T-helper 17 cell (primary cell): ENCODE results near the gene CDYL. TPM values are rescaled to one million over a fixed set of nuclear protein-coding genes. Genes with fewer than 3 reads are reported as not detected.

Source experiments
- ATAC-seq: fragments of 150-1000 bp; cut with Tn5 transposase; 2 replicates; pipeline ENCODE4 v1.10.0; 2021; ENCODE audit warnings: mild to moderate bottlenecking, moderate library complexity
- DNase-seq, 3 donors: peaks; one replicate each; pipeline versions ENCODE4 v3.0.0 to v3.0.0-alpha.2; 2020 to 2021
- H3K9me3 ChIP-seq: one replicate; pipeline ENCODE4 v1.7.0; 2013; ENCODE audit warnings: low read length, mild to moderate bottlenecking; ENCODE audit not compliant: control insufficient read depth, poor library complexity, severe bottlenecking
- H3K27ac Mint-ChIP-seq: one replicate; pipeline ENCODE4 v1.8.0; 2022; ENCODE audit warnings: mild to moderate bottlenecking, moderate library complexity, mixed read lengths
- H3K27me3 Mint-ChIP-seq: one replicate; pipeline ENCODE4 v1.8.0; 2022; ENCODE audit warnings: mixed read lengths
- H3K36me3 Mint-ChIP-seq: one replicate; pipeline ENCODE4 v1.8.0; 2022; ENCODE audit warnings: low read depth, mixed read lengths
- H3K4me1 Mint-ChIP-seq: one replicate; pipeline ENCODE4 v1.8.0; 2022; ENCODE audit warnings: mild to moderate bottlenecking, mixed read lengths
- H3K4me3 Mint-ChIP-seq: one replicate; pipeline ENCODE4 v1.8.0; 2022; ENCODE audit warnings: mild to moderate bottlenecking, moderate library complexity, mixed read lengths
- total RNA-seq, 4 donors: library from RNA in 2 of 4; stranded (reverse) in 2 of 4; gene quantifications; one replicate each; pipeline ENCODE4 v1.2.3 and lab custom pipeline; 2022 to 2026

Gene CDYL
- total RNA-seq (10 to 100 TPM; 21.2 to 31.5 TPM), total RNA-seq (lab: John Stamatoyannopoulos, UW) (22.5 to 30.5 reads per million in 2 donors)

GRCh38 chr6:4776131-4776492, at the start of gene CDYL:
Gene CDYL, plus strand, starts transcription at chr6:4776404. Its CDS starts 380 bp downstream, at chr6:4776784.
- peak within 1 kb of the TSS; percentile 92 for H3K4me3 Mint-ChIP-seq
- H3K27ac Mint-ChIP-seq: no peak within 1 kb of the TSS
- H3K27me3 Mint-ChIP-seq: no peaks in the 10 kb centered on the region
- H3K9me3 ChIP-seq: no peaks in the 10 kb centered on the region
- peaks cover 27% of the 10 kb centered on the region for H3K4me1 Mint-ChIP-seq
- ATAC-seq: peak; percentile 86
- DNase-seq: peak; percentile 85 to 91 (median 88)
- H3K36me3 Mint-ChIP-seq: no peaks in the 10 kb centered on the region

GRCh38 chr6:4726645-4727044, 49.6 kb upstream of the CDYL start:
- DNase-seq (no peak), ATAC-seq (no peak)
- peaks cover 6% of the 10 kb centered on the region for H3K4me1 Mint-ChIP-seq
- no peak overlapping the region for H3K4me3 Mint-ChIP-seq
- H3K36me3 Mint-ChIP-seq: no peaks in the 10 kb centered on the region
- H3K27ac Mint-ChIP-seq: no peak overlapping the region
- H3K9me3 ChIP-seq: no peaks in the 10 kb centered on the region
- H3K27me3 Mint-ChIP-seq: peaks cover 46% of the 10 kb centered on the region

- H3K27ac Mint-ChIP-seq: no peak overlapping the region
- H3K36me3 Mint-ChIP-seq: no peaks in the 10 kb centered on the region
- H3K4me1 Mint-ChIP-seq: peaks cover 6% of the 10 kb centered on the region
- H3K9me3 ChIP-seq: no peaks in the 10 kb centered on the region
- H3K27me3 Mint-ChIP-seq: peaks cover 47% of the 10 kb centered on the region
- H3K4me3 Mint-ChIP-seq: no peak overlapping the region
- ATAC-seq: no peak
- DNase-seq: no peak
These were observed 49.0 kb upstream of the CDYL start for GRCh38 chr6:4727217-4727616.

- Mint-ChIP-seq H3K27me3 (peaks cover 47% of the 10 kb centered on the region), H3K4me1 (peaks cover 9% of the 10 kb centered on the region), H3K27ac (peak overlapping the region; percentile 47), H3K4me3 (no peak overlapping the region), H3K36me3 (no peaks in the 10 kb centered on the region)
- H3K9me3 ChIP-seq: no peaks in the 10 kb centered on the region
- no peak for DNase-seq
- no peak for ATAC-seq
These were observed 48.4 kb upstream of the CDYL start for GRCh38 chr6:4727671-4728435.

GRCh38 chr6:4728436-4728769, 47.8 kb upstream of the CDYL start:
- H3K9me3 ChIP-seq: no peaks in the 10 kb centered on the region
- Mint-ChIP-seq H3K4me1 (peaks cover 10% of the 10 kb centered on the region), H3K36me3 (no peaks in the 10 kb centered on the region), H3K27ac (peak overlapping the region; percentile 47), H3K4me3 (no peak overlapping the region), H3K27me3 (peaks cover 42% of the 10 kb centered on the region)
- DNase-seq: no peak
- no peak for ATAC-seq

- no peak for DNase-seq
- Mint-ChIP-seq H3K27ac (no peak overlapping the region), H3K36me3 (no peaks in the 10 kb centered on the region), H3K4me1 (peaks cover 12% of the 10 kb centered on the region), H3K27me3 (peaks cover 41% of the 10 kb centered on the region), H3K4me3 (no peak overlapping the region)
- ATAC-seq: no peak
- H3K9me3 ChIP-seq: no peaks in the 10 kb centered on the region
These were observed 47.3 kb upstream of the CDYL start for GRCh38 chr6:4728926-4729325.

- Mint-ChIP-seq H3K36me3 (no peaks in the 10 kb centered on the region), H3K27ac (no peak overlapping the region), H3K27me3 (peaks cover 51% of the 10 kb centered on the region), H3K4me3 (no peak overlapping the region), H3K4me1 (peaks cover 12% of the 10 kb centered on the region)
- ATAC-seq: no peak
- no peaks in the 10 kb centered on the region for H3K9me3 ChIP-seq
- no peak for DNase-seq
These were observed 44.2 kb upstream of the CDYL start for GRCh38 chr6:4731996-4732395.

- ATAC-seq (no peak), DNase-seq (no peak)
- no peak overlapping the region for H3K27ac Mint-ChIP-seq
- peaks cover 52% of the 10 kb centered on the region for H3K27me3 Mint-ChIP-seq
- H3K4me1 Mint-ChIP-seq: peaks cover 12% of the 10 kb centered on the region
- H3K4me3 Mint-ChIP-seq: no peak overlapping the region
- no peaks in the 10 kb centered on the region for H3K9me3 ChIP-seq
- H3K36me3 Mint-ChIP-seq: no peaks in the 10 kb centered on the region
These were observed 43.4 kb upstream of the CDYL start for GRCh38 chr6:4732691-4733315.

- DNase-seq (no peak), ATAC-seq (no peak)
- H3K4me1 Mint-ChIP-seq: peaks cover 6% of the 10 kb centered on the region
- no peak overlapping the region for H3K4me3 Mint-ChIP-seq
- no peak overlapping the region for H3K27ac Mint-ChIP-seq
- H3K36me3 Mint-ChIP-seq: no peaks in the 10 kb centered on the region
- peaks cover 32% of the 10 kb centered on the region for H3K27me3 Mint-ChIP-seq
- no peaks in the 10 kb centered on the region for H3K9me3 ChIP-seq
These were observed 39.8 kb upstream of the CDYL start for GRCh38 chr6:4736371-4736873.

- no peak for DNase-seq
- no peaks in the 10 kb centered on the region for H3K4me1 Mint-ChIP-seq
- H3K4me3 Mint-ChIP-seq: no peak overlapping the region
- no peaks in the 10 kb centered on the region for H3K36me3 Mint-ChIP-seq
- peaks cover 19% of the 10 kb centered on the region for H3K27me3 Mint-ChIP-seq
- H3K27ac Mint-ChIP-seq: no peak overlapping the region
- H3K9me3 ChIP-seq: no peaks in the 10 kb centered on the region
- no peak for ATAC-seq
These were observed 36.2 kb upstream of the CDYL start for GRCh38 chr6:4740032-4740431.

GRCh38 chr6:4743062-4743461, 33.1 kb upstream of the CDYL start:
- H3K27ac Mint-ChIP-seq: no peak overlapping the region
- no peaks in the 10 kb centered on the region for H3K36me3 Mint-ChIP-seq
- H3K9me3 ChIP-seq: no peaks in the 10 kb centered on the region
- peaks cover 11% of the 10 kb centered on the region for H3K27me3 Mint-ChIP-seq
- no peaks in the 10 kb centered on the region for H3K4me1 Mint-ChIP-seq
- ATAC-seq (no peak), DNase-seq (no peak)
- no peak overlapping the region for H3K4me3 Mint-ChIP-seq

GRCh38 chr6:4743926-4744325, 32.3 kb upstream of the CDYL start:
- no peaks in the 10 kb centered on the region for H3K9me3 ChIP-seq
- DNase-seq: no peak
- peaks cover 2% of the 10 kb centered on the region for H3K4me1 Mint-ChIP-seq
- peaks cover 5% of the 10 kb centered on the region for H3K27me3 Mint-ChIP-seq
- no peaks in the 10 kb centered on the region for H3K36me3 Mint-ChIP-seq
- ATAC-seq: no peak
- H3K4me3 Mint-ChIP-seq: no peak overlapping the region
- H3K27ac Mint-ChIP-seq: peak overlapping the region; percentile 41

- Mint-ChIP-seq H3K27me3 (peaks cover 5% of the 10 kb centered on the region), H3K36me3 (no peaks in the 10 kb centered on the region), H3K27ac (no peak overlapping the region), H3K4me1 (peaks cover 2% of the 10 kb centered on the region), H3K4me3 (no peak overlapping the region)
- no peaks in the 10 kb centered on the region for H3K9me3 ChIP-seq
- no peak for DNase-seq
- no peak for ATAC-seq
These were observed 28.6 kb upstream of the CDYL start for GRCh38 chr6:4747588-4747987.
